K562 (cell line): ENCODE measurements around the gene CNP. TPM values are rescaled to one million over a fixed set of nuclear protein-coding genes. Genes with fewer than 3 reads are reported as not detected.

Experiments
- ATAC-seq: fragments of 200-7000 bp; cut with Tn5 transposase; 3 replicates; pipeline ENCODE4 v1.9.1; 2020; ENCODE audit warnings: moderate library complexity
- BruUV-seq: library from RNA; stranded (reverse); fragments of 400-500 nt; replicated peaks from 2 replicates; lab custom pipeline; 2021; lab: Mats Ljungman, UMichigan
- CTCF ChIA-PET: fragments of 300-600 bp; formaldehyde crosslinking; extraction: SDS; loops from one replicate; lab custom pipeline; 2021; ENCODE audit warnings: low intra/inter-chr PET ratio; lab: Yijun Ruan, JAX
- POLR2A ChIA-PET: fragments of 300-600, 350-650 bp; sonication (Branson Sonifier 250); formaldehyde crosslinking; extraction: SDS; loops from one replicate; lab custom pipeline; 2021; ENCODE audit warnings: antibody characterized with exemption, inconsistent platforms; lab: Yijun Ruan, JAX
- DNase-seq, 4 experiments: peaks; one replicate each; pipeline versions ENCODE4 v3.0.0 to v3.0.0-alpha.2; 2011 to 2018; ENCODE audit warnings: low spot score in 3 of 4, mixed read lengths in 3 of 4; ENCODE audit errors: extremely low read depth in 1 of 4
- FAIRE-seq: peaks from 2 replicates; lab custom pipeline; 2011; peaks lifted over from hg19 to GRCh38; lab: Jason Lieb, UNC
- H2AFZ ChIP-seq: 2 replicates; pipeline ENCODE4 v1.6.0; 2011; ENCODE audit warnings: low read depth, low read length, control low read depth, inconsistent platforms
- H3K27ac ChIP-seq: fragments of 200-600 bp; 3 replicates; pipeline ENCODE4 v1.8.0; 2011; ENCODE audit warnings: low read depth, mild to moderate bottlenecking, control low read depth, inconsistent platforms, low read length, moderate library complexity, mixed read lengths; ENCODE audit errors: extremely low read depth
- H3K27me3 ChIP-seq, 2 experiments: fragments of 300-600 bp in 1 of 2; 2 replicates in 1 of 2; 3 replicates in 1 of 2; pipeline versions ENCODE4 v1.6.0 to v1.8.0; 2011; ENCODE audit warnings: inconsistent platforms in 2 of 2, low read length in 2 of 2, mild to moderate bottlenecking in 1 of 2, mixed read lengths in 1 of 2, moderate library complexity in 1 of 2; ENCODE audit not compliant: control insufficient read depth in 2 of 2, insufficient read depth in 2 of 2
- H3K36me3 ChIP-seq: fragments of 300-600 bp; 3 replicates; pipeline ENCODE4 v1.8.0; 2011; ENCODE audit warnings: mild to moderate bottlenecking, low read length, inconsistent platforms; ENCODE audit not compliant: control insufficient read depth, insufficient read depth
- H3K4me1 ChIP-seq, 2 experiments: fragments of 200-600 bp in 1 of 2; replicated peaks in 1 of 2; 2 replicates in 1 of 2; 3 replicates in 1 of 2; pipeline versions ENCODE4 v1.5.1 to v1.8.0; 2011; ENCODE audit warnings: inconsistent platforms in 2 of 2, low read length in 2 of 2, mild to moderate bottlenecking in 1 of 2, mixed read lengths in 1 of 2, moderate library complexity in 1 of 2; ENCODE audit not compliant: control insufficient read depth in 2 of 2, insufficient read depth in 2 of 2
- H3K4me2 ChIP-seq: 2 replicates; pipeline ENCODE4 v1.6.1; 2011; ENCODE audit warnings: low read length, control low read depth, inconsistent platforms, mixed read lengths; ENCODE audit not compliant: insufficient read depth
- H3K4me3 ChIP-seq: fragments of 200-600 bp; sonication (generic), shearing (Covaris generic); 2 replicates; pipeline ENCODE4 v1.5.1; 2016; ENCODE audit warnings: control low read depth, inconsistent platforms
- H3K79me2 ChIP-seq: fragments of 200-600 bp; 3 replicates; pipeline ENCODE4 v1.8.0; 2011; ENCODE audit warnings: low read length, inconsistent platforms; ENCODE audit not compliant: control insufficient read depth, insufficient read depth
- H3K9ac ChIP-seq, 2 experiments: 2 replicates each; pipeline versions ENCODE4 v1.6.0 to v1.6.1; 2011; ENCODE audit warnings: low read depth in 2 of 2, low read length in 2 of 2, control low read depth in 1 of 2, inconsistent platforms in 1 of 2, mild to moderate bottlenecking in 1 of 2, mixed read lengths in 1 of 2; ENCODE audit not compliant: insufficient read depth in 1 of 2
- H3K9me1 ChIP-seq: one replicate; pipeline ENCODE4 v1.6.0; 2011; ENCODE audit warnings: inconsistent platforms, mild to moderate bottlenecking, low read length, moderate library complexity; ENCODE audit not compliant: control insufficient read depth, insufficient read depth
- H3K9me3 ChIP-seq: replicated peaks from 2 replicates; pipeline ENCODE4 v1.5.1; 2011; ENCODE audit warnings: low read depth, low read length, inconsistent platforms; ENCODE audit not compliant: control insufficient read depth, insufficient read depth
- H4K20me1 ChIP-seq: replicated peaks from 2 replicates; pipeline ENCODE4 v1.6.1; 2011; ENCODE audit warnings: low read length, inconsistent platforms, mixed read lengths; ENCODE audit not compliant: control insufficient read depth, insufficient read depth
- GABPA ChIP-seq: fragments of 200-800 bp; sonication (Bioruptor generic); conservative IDR thresholded peaks from 2 replicates; pipeline ENCODE4 v1.6.1; 2016; ENCODE audit warnings: low read depth, missing genetic modification characterization, missing compliant biosample characterization
- HLTF ChIP-seq: fragments of 450-650 bp; IDR thresholded peaks from 2 replicates; pipeline ENCODE4 v1.6.1; 2016
- HMG20A ChIP-seq: fragments of 450-650 bp; formaldehyde crosslinking; conservative IDR thresholded peaks from 2 replicates; pipeline ENCODE4 v1.4.0; 2020; ENCODE audit warnings: mild to moderate bottlenecking, mixed read lengths
- MAZ ChIP-seq, 2 experiments: fragments of 450-650 bp in 1 of 2; sonication (generic) in 1 of 2; formaldehyde crosslinking; IDR thresholded peaks in 1 of 2; conservative IDR thresholded peaks in 1 of 2; 2 replicates each; pipeline versions ENCODE4 v1.4.0 to v1.5.0; 2020; ENCODE audit warnings: mild to moderate bottlenecking in 1 of 2, missing genetic modification reagents in 1 of 2
- NEUROD1 ChIP-seq: fragments of 150-350 bp; IDR thresholded peaks from 2 replicates; pipeline ENCODE4 v1.6.1; 2014; ENCODE audit warnings: borderline replicate concordance, low read length, low read depth; ENCODE audit not compliant: partially characterized antibody
- NFE2L1 ChIP-seq: fragments of 450-650 bp; IDR thresholded peaks from 2 replicates; pipeline ENCODE4 v1.6.1; 2016; ENCODE audit warnings: missing genetic modification characterization, low read depth, mild to moderate bottlenecking, missing compliant biosample characterization, moderate library complexity, borderline replicate concordance
- POLR2AphosphoS2 ChIP-seq: IDR thresholded peaks from 2 replicates; pipeline ENCODE4 v1.6.1; 2012; ENCODE audit warnings: low read length, improper control_type of control experiment
- POLR2G ChIP-seq: fragments of 200-400 bp; formaldehyde crosslinking; IDR thresholded peaks from 2 replicates; pipeline ENCODE4 v1.6.1; 2017; ENCODE audit warnings: low read depth, mild to moderate bottlenecking, antibody characterized with exemption, low read length, moderate library complexity
- RUNX1 ChIP-seq: sonication (generic); IDR thresholded peaks from 2 replicates; pipeline ENCODE4 v1.6.1; 2016; ENCODE audit warnings: antibody characterized with exemption, low read depth
- SMARCE1 ChIP-seq: fragments of 450-650 bp; IDR thresholded peaks from 2 replicates; pipeline ENCODE4 v1.7.1; 2016; ENCODE audit warnings: mild to moderate bottlenecking
- THRAP3 ChIP-seq: fragments of 450-650 bp; IDR thresholded peaks from 2 replicates; pipeline ENCODE4 v1.6.1; 2016; ENCODE audit warnings: mild to moderate bottlenecking, inconsistent platforms, borderline replicate concordance
- TSC22D4 ChIP-seq: fragments of 450-650 bp; IDR thresholded peaks from 2 replicates; pipeline ENCODE4 v1.6.1; 2016; ENCODE audit warnings: missing genetic modification characterization, missing biosample characterization, control low read depth
- ZNF324 ChIP-seq: fragments of 250-450 bp; sonication (Bioruptor Pico); IDR thresholded peaks from 2 replicates; pipeline ENCODE4 v1.4.0; 2020; ENCODE audit warnings: mild to moderate bottlenecking
- ZNF436 ChIP-seq: fragments of 250-450, 450-650 bp; sonication (Bioruptor Pico); formaldehyde crosslinking; IDR thresholded peaks from 2 replicates; pipeline ENCODE4 v1.7.0; 2020; ENCODE audit warnings: mild to moderate bottlenecking
- WGBS: fragments of 100-300 bp; shearing (Covaris generic); methylation state at CpG from one replicate; pipeline ENCODE4 v1.1.6; 2016; ENCODE audit warnings: low coverage, mixed read lengths; ENCODE audit not compliant: insufficient coverage; ENCODE audit errors: missing lambda C conversion rate; 5-methylcytosine and 5-hydroxymethylcytosine counted together
- in situ Hi-C: fragments of 300-500 bp; cut with MboI; formaldehyde crosslinking; loops from 4 replicates; pipeline ENCODE4 v1.15.0; 2018; ENCODE audit warnings: inconsistent platforms, mixed read lengths
- intact Hi-C: fragments of 100-400 bp; cut with micrococcal nuclease; formaldehyde crosslinking; loops from 2 replicates; pipeline ENCODE4 v1.14.2; 2022
- polyA plus RNA-seq, 8 experiments: library from polyadenylated mRNA; depleted of rRNA in 4 of 8; stranded (reverse) in 5 of 8; unstranded in 3 of 8; fragments of >200 nt; fragmentation: Nextera tagmentation in 2 of 8; fragmentation: Illumina TruSeq in 1 of 8; extraction: Ambion mirVana in 2 of 8; extraction: Trizol in 1 of 8; gene quantifications; 2 replicates each; pipeline versions ENCODE4 v1.2.1 to v1.2.3, GENCODE V29; 2011 to 2014; ENCODE audit warnings: inconsistent platforms in 1 of 8, missing spikeins in 1 of 8
- total RNA-seq, 7 experiments: library from RNA; depleted of rRNA in 6 of 7; stranded (reverse); fragments of >200 nt in 6 of 7; fragmentation: Illumina TruSeq in 2 of 7; extraction: Trizol in 2 of 7; gene quantifications; 2 replicates each; pipeline versions ENCODE4 v1.2.1 to v1.2.3, GENCODE V29; 2011 to 2021; ENCODE audit warnings: low replicate concordance in 1 of 7
- TF ChIP-seq, protein P1 (sequence below): IDR thresholded peaks from 2 replicates; pipeline ENCODE4 v1.6.1; 2011; ENCODE audit not compliant: insufficient read length; ENCODE audit errors: extremely low read depth
- TF ChIP-seq, protein P2 (sequence below), 3 experiments: IDR thresholded peaks in 2 of 3; conservative IDR thresholded peaks in 1 of 3; 2 replicates each; pipeline ENCODE4 v1.5.1; 2011 to 2012; ENCODE audit warnings: low read length in 3 of 3, mild to moderate bottlenecking in 3 of 3, control low read depth in 2 of 3, improper control_type of control experiment in 1 of 3, inconsistent platforms in 1 of 3, low read depth in 1 of 3, mixed read lengths in 1 of 3, moderate library complexity in 1 of 3; ENCODE audit not compliant: insufficient read depth in 2 of 3
- TF ChIP-seq, protein P3 (sequence below): IDR thresholded peaks from 2 replicates; pipeline ENCODE4 v1.6.1; 2016; ENCODE audit warnings: missing genetic modification characterization, missing compliant biosample characterization

Gene CNP
- total and polyA plus RNA-seq, 9 of the 15 experiments (the other 6 are each of a cell fraction or from before 2014, with no cell fraction given), result 1.7 to 52.0 (median 29.1) TPM

DNA sequence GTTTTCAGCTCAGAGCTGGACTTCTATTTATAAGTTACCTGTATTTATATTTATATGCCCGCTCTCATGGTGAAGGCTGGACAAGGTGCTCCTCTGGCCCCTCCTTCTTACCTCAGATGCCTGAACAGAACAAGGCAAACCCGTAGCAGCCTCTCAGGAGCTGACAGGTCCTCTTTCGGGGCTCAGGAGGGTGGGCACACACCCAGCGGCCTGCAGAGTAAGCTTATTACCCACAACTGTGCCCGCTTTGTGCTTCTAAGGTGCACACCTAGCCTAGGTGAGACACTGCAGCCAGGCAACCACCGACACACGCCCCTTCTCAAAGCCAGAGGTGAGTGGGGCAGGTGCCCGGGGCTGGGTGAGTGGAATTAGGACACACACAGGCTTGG lies 58.6 kb downstream of the CNP start:
- POLR2A ChIA-PET, result interaction anchor here (1.2 to 4.1 kb wide), 5 partner anchors 8 to 346 kb away, joined by 3 to 29 read pairs (median 4); partner anchors contain the start of gene DNAJC7
- TF ChIP-seq ZNF436 (CRISPR knock-in tag) (no peak), POLR2AphosphoS2 (peak; percentile 65; the same call in 1 of the 2 replicates), POLR2G (peak; percentile 55), HMG20A (no peak), GABPA (tag) (no peak), HLTF (no peak), THRAP3 (no peak), ZNF324 (no peak), MAZ (CRISPR knock-in tag; conservative IDR thresholded peaks at IDR 0.05 in 1 of 2, IDR thresholded peaks at IDR 0.05 in 1 of 2) (no peak), NFE2L1 (no peak), SMARCE1 (no peak), TSC22D4 (no peak), RUNX1 (no peak), NEUROD1 (no peak)
- TF ChIP-seq, protein P1, sequence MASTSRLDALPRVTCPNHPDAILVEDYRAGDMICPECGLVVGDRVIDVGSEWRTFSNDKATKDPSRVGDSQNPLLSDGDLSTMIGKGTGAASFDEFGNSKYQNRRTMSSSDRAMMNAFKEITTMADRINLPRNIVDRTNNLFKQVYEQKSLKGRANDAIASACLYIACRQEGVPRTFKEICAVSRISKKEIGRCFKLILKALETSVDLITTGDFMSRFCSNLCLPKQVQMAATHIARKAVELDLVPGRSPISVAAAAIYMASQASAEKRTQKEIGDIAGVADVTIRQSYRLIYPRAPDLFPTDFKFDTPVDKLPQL, result no peak
- TF ChIP-seq, protein P2, sequence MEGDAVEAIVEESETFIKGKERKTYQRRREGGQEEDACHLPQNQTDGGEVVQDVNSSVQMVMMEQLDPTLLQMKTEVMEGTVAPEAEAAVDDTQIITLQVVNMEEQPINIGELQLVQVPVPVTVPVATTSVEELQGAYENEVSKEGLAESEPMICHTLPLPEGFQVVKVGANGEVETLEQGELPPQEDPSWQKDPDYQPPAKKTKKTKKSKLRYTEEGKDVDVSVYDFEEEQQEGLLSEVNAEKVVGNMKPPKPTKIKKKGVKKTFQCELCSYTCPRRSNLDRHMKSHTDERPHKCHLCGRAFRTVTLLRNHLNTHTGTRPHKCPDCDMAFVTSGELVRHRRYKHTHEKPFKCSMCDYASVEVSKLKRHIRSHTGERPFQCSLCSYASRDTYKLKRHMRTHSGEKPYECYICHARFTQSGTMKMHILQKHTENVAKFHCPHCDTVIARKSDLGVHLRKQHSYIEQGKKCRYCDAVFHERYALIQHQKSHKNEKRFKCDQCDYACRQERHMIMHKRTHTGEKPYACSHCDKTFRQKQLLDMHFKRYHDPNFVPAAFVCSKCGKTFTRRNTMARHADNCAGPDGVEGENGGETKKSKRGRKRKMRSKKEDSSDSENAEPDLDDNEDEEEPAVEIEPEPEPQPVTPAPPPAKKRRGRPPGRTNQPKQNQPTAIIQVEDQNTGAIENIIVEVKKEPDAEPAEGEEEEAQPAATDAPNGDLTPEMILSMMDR (IDR thresholded peaks at IDR 0.05 in 2 of 3, conservative IDR thresholded peaks at IDR 0.05 in 1 of 3; ENCODE audit: insufficient read depth in 2 of 3, low read depth in 1 of 3, low read length in 3 of 3), result peak in 1 of 3 experiments; percentile 5; a peak in 1 of 6 replicates
- TF ChIP-seq, protein P3, sequence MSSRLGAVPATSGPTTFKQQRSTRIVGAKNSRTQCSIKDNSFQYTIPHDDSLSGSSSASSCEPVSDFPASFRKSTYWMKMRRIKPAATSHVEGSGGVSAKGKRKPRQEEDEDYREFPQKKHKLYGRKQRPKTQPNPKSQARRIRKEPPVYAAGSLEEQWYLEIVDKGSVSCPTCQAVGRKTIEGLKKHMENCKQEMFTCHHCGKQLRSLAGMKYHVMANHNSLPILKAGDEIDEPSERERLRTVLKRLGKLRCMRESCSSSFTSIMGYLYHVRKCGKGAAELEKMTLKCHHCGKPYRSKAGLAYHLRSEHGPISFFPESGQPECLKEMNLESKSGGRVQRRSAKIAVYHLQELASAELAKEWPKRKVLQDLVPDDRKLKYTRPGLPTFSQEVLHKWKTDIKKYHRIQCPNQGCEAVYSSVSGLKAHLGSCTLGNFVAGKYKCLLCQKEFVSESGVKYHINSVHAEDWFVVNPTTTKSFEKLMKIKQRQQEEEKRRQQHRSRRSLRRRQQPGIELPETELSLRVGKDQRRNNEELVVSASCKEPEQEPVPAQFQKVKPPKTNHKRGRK (tag), result no peak

More for the DNA sequence above, 58.6 kb downstream of the CNP start:
- peaks cover 13% of the 10 kb centered on the region for H3K79me2 ChIP-seq
- 53% methylated on average over 7 of the region's 8 CpGs for WGBS
- ATAC-seq, result no peak; the same call in 2 of the 3 replicates
- H3K9ac ChIP-seq, result peak overlapping the region in 1 of 2 experiments; percentile 46; a peak in 2 of 4 replicates
- H3K9me1 ChIP-seq, result no peaks in the 10 kb centered on the region
- in situ Hi-C loops, result loop anchor here (5.0 kb wide), 1 partner anchor 87 kb away; the partner anchor contains the start of gene DHX58
- H3K27ac ChIP-seq, result peak overlapping the region; percentile 84; the same call in 2 of the 3 replicates
- CTCF ChIA-PET, result interaction anchor here (0.6 to 2.3 kb wide), 4 partner anchors 13 to 91 kb away, joined by 3 to 23 read pairs (median 7); no protein-coding TSS in a partner anchor
- H3K4me1 ChIP-seq, result peaks cover 41 to 51% of the 10 kb centered on the region in 2 experiments
- H3K36me3 ChIP-seq, result peaks cover 34% of the 10 kb centered on the region
- intact Hi-C loops, result loop anchor here (2.0 to 5.0 kb wide), 2 partner anchors 58 to 92 kb away; partner anchors contain the start of gene CNP
- peak overlapping the region; percentile 62; the same call in 1 of the 2 replicates for H2AFZ ChIP-seq
- BruUV-seq, result no TSS peak
- peak overlapping the region; percentile 14; the same call in 1 of the 2 replicates for H3K4me2 ChIP-seq
- no peak for DNase-seq
- no peak overlapping the region for H3K4me3 ChIP-seq
- H3K9me3 ChIP-seq, result no peaks in the 10 kb centered on the region
- no peaks in the 10 kb centered on the region for H4K20me1 ChIP-seq
- no peaks in the 10 kb centered on the region for H3K27me3 ChIP-seq
- FAIRE-seq, result no peak
